Measurements from ENCODE around the gene LCA5.
"Not testable (repeated sequence)": the region's sequence is repeated elsewhere in the genome, so short reads cannot be mapped to it uniquely, and the experiment has no call there.

The LCA5 gene

DNA sequence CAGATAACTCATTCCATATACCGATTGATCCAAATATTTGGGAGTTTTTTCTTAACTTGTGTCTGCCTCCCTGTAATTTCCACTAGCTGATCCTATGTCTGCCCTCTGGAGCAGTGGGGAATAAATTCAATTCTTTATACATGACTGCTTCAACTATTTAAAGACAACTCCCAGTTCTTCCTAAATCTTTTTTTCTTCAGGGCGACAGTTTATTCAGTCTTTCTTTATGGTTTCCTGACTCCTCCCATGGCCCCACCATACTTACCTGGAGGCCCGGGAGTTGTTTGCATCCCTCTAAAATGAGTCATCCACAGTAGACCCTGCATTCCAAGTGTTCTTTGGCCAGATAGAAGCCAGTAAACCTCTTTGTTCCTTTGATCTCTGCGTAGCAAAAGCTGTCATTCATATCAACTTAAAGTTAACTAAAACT lies 73.6 kb downstream of the LCA5 start:
- DNase-seq, result no peak

DNA sequence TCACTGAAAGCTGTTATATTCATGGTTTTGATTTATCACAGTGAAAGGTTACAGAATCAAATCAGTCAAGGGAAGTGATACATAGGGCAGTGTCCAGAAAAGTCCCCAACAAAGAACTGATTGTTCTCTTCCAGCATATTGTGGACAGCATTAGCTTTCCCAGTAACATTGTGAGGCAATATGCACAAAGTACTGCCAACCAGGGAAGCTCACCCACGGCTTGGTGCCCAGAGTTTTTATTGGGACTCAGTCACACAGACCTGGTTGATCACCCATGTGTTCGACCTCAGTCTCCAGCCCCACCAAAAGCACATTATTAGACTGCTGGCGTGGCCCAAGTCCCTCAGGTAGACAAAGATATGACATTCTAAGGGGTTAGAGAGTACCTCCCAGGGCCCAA lies 76.0 kb downstream of the LCA5 start:
- DNase-seq, result no peak

DNA sequence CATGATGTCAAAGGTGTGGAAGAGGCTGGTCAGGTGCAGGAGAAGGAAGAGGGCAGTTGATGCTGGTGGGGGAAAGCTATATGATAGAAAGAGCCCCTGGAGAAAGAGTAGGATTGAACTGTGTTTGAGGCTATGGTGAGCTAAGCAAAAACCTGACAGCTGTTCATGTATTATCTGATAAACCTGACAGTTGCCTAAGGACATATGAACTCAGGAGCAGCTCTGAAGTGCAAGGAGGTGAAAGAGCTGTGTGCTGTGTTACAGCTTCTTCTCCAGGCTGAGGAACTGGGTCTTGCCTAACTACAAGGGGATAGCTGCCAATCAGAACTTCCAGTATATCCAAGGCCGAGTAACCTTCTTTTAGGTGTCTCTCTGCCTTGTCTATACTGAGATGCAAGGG lies 81.8 kb downstream of the LCA5 start:
- DNase-seq, result no peak

DNA sequence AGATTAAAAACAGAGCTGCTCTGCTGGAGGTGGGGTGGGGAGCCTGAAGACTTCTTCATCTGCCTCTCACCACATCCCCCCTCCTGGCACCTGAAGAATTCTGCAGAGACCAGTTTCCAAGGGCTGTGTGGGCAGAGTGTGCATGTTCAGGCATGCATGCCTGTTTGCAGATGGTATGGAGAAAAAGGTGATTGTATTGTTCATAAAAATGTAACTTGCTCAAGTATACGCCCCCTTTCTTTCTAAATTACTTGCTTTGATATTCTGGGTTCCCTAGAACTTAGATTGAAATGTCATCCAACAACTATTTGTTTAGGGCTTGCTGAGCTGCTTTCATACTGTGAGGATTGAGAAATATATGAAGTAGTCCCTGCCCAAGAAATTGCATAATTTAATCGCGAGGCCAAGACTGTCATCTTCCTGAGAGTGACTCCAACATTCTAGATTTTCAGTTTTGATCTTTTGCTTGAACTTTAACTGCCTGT lies 83.6 kb downstream of the LCA5 start:
- no peak for DNase-seq

DNA sequence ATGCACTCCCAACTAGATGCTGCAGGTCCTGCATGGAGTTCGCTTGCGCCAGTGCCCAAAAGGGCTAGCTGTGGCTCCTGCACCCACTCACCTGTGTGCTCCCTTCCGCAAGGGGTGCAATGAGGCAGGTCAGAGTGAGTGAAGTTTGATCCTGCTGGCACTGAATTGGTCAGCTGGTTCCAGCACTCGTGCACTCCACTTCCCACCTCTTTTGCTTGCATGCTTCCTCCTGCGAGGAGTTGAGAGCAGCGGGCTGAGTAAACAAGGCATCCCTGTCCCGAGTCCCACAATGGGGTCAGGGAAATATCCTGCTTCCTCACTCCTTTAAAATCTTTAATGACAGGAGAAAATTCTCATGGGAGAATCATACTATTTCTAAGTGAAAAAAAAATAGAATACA lies 86.2 kb downstream of the LCA5 start:
- no peak for DNase-seq

DNA sequence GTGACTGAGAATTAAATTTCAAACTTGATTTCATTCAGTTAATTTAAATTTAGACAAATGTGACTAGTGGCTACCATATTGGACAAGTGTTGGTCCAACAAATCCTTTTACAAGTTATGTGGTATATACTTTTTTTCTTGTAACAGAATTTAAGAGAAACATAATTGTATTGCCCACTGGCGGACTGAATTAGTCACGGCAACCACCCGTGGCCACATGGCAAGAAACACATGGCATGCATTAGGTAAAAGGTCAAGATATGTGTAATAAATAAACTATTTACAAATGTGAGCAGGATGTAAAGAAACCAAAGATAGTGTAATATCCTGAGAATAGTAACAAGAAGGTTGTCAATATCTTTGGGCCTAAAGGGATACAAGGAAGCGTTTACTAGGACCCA lies 91.2 kb downstream of the LCA5 start:
- DNase-seq, result no peak

DNA sequence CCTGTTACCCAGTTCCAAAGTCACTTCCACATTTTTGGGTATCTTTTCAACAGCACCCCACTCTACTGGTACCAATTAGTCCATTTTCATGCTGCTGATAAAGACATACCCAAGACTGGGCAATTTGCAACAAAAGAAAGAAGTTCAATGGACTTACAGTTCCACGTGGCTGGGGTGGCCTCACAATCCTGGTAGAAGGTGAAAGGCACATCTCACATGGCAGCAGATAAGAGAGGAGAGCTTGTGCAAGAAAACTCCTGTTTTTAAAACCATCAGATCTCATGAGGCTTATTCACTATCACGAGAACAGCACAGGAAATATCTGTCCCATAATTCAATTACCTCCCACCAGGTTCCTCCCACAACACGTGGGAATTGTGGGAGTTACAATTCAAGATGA lies 93.4 kb downstream of the LCA5 start:
- not testable (repeated sequence) for DNase-seq

DNA sequence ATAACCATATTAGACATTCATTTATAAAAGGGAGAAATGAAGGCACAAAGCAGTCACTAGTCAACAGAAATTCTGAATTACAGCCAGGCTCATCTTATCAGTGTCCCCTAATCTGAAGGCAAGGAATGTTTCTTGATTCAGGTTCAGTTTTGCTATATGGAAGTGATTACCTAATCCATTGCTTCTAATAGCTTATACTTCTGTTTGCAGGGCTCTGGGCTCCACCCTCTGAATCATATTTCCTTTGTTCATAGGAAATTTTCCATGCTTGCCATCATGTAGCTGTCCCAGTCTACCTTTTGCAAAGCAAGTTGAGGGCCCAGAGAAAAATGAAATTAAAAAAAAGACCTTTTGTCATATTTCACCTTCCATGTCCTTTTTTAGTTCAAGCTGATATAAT lies 96.0 kb downstream of the LCA5 start:
- no peak for DNase-seq

DNA sequence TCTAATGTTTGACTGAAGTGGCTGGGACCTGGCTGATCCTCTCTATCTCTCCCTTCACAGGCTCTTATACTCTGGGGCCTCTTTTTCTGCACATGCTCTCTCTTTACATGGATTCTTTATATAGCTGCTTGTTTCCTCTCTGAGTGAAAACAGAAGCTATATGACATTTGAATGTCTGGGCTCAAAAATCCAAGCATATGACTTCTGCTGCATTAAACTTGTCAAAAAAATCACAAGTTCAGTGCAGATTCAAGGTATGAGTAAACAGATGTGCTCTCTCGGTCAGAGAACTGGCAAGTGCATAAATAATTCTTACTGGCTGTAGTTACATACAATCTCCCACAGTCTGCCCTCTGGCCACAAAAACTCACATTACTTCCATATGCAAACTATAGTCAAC lies 96.6 kb downstream of the LCA5 start:
- no peak for DNase-seq

GRCh38 chr6:79438030-79438429 lies 99.2 kb downstream of the LCA5 start:
- DNase-seq, result no peak

DNA sequence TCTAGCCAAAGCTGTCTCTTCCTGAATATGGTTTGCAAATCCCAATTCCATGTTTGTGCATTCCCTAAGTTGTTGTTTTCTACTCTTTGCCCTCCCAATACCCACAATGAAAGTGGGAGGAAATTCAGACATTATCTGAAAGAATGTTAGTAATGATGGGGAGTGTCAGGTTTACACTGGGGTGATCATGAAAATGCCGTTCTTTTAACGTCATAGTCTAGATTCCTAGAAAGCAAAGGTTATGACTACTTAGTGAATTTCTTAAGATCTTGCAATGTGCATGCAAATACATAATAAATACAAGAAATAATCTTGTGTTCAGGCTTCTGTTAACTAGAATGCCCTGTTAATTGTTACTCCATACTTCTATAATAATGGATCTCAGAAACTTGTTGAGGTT lies 101.0 kb downstream of the LCA5 start:
- DNase-seq, result no peak

GRCh38 chr6:79435746-79436145 lies 101.5 kb downstream of the LCA5 start:
- no peak for DNase-seq

Measured in cortex of kidney (tissue), 1 donor.